Gastrocnemius medialis (tissue), 4 donors: ENCODE data around the gene FICD.

ENCODE experiments used
- CTCF ChIP-seq, 5 experiments: fragments of 450-650 bp in 3 of 5; fragments of 200-600 bp in 2 of 5; sonication (generic) in 2 of 5; IDR thresholded peaks in 4 of 5; conservative IDR thresholded peaks in 1 of 5; 1 replicate in 4 of 5; 2 replicates in 1 of 5; pipeline ENCODE4 v1.5.1; 2016 to 2019; ENCODE audit warnings: antibody characterized with exemption in 5 of 5, mild to moderate bottlenecking in 3 of 5, moderate library complexity in 3 of 5
- POLR2A ChIP-seq, 2 donors: fragments of 450-650 bp; IDR thresholded peaks; one replicate each; pipeline ENCODE4 v1.6.1; 2017; ENCODE audit warnings: antibody characterized with exemption in 2 of 2, mild to moderate bottlenecking in 2 of 2, moderate library complexity in 2 of 2

- TF ChIP-seq CTCF (IDR thresholded peaks at IDR 0.05 in 4 of 5, conservative IDR thresholded peaks at IDR 0.05 in 1 of 5) (no peak), POLR2A (IDR thresholded peaks at IDR 0.05) (no peak)
Measured at GRCh38 chr12:108561852-108562347, 46.8 kb downstream of the FICD start.
